Measurements from ENCODE around the gene CHTF8. TPM values are rescaled to one million over a fixed set of nuclear protein-coding genes. Genes with fewer than 3 reads are reported as not detected.

CHTF8 gene
- polyA plus RNA-seq, 1 donor (not counting 4 experiments of a cell fraction or from before 2014, with no cell fraction given), result 96.0 TPM

GRCh38 chr16:69171325-69172084 lies 39.1 kb upstream of the CHTF8 start:
- H3K27ac ChIP-seq (ENCODE audit: control insufficient read depth, insufficient read depth, low read length), result no peak overlapping the region
- peaks cover 3% of the 10 kb centered on the region for H3K9me1 ChIP-seq (ENCODE audit: control insufficient read depth, extremely low read depth, insufficient read depth, low read length)
- no peaks in the 10 kb centered on the region for H3K27me3 ChIP-seq (ENCODE audit: control insufficient read depth, extremely low read depth, insufficient read depth, low read length)
- H3K79me2 ChIP-seq (ENCODE audit: control insufficient read depth, insufficient read depth, low read length), result no peaks in the 10 kb centered on the region
- DNase-seq (ENCODE audit: low read depth, low spot score) (no peak), FAIRE-seq (no peak)
- TF ChIP-seq EZH2 (IDR thresholded peaks at IDR 0.05; ENCODE audit: low read length) (no peak), CTCF (optimal IDR thresholded peaks at IDR 0.05 in 1 of 3, IDR thresholded peaks at IDR 0.05 in 1 of 3, conservative IDR thresholded peaks at IDR 0.05 in 1 of 3; ENCODE audit: extremely low read depth in 1 of 3, insufficient read depth in 2 of 3, low read length in 3 of 3) (no peak)
- H3K36me3 ChIP-seq (ENCODE audit: control insufficient read depth in 2 of 2, extremely low read depth in 1 of 2, insufficient read depth in 2 of 2, low read length in 2 of 2), result peaks cover 13 to 24% of the 10 kb centered on the region in 2 experiments
- H3K9ac ChIP-seq (ENCODE audit: control insufficient read depth, extremely low read depth, insufficient read depth, low read length), result no peak overlapping the region
- H3K4me1 ChIP-seq (ENCODE audit: control insufficient read depth, extremely low read depth, insufficient read depth, low read length), result peaks cover 24% of the 10 kb centered on the region
- H3K4me2 ChIP-seq (ENCODE audit: control insufficient read depth, extremely low read depth, insufficient read depth, low read depth, low read length), result no peak overlapping the region
- H3K9me3 ChIP-seq (ENCODE audit: control insufficient read depth, low read depth, low read length), result no peaks in the 10 kb centered on the region
- dilution Hi-C loops (cut with MboI; ENCODE audit: extremely low pct_ligation_motif_present, low sequenced_read_pairs), result no loop called here
- H3K4me3 ChIP-seq (ENCODE audit: control insufficient read depth in 2 of 3, extremely low read depth in 1 of 3, insufficient read depth in 2 of 3, low read depth in 1 of 3, low read length in 3 of 3), result no peak overlapping the region
- no peak overlapping the region for H2AFZ ChIP-seq (ENCODE audit: control insufficient read depth, low read length)
- H4K20me1 ChIP-seq (ENCODE audit: control insufficient read depth, extremely low read depth, insufficient read depth, low read length), result peaks cover 2% of the 10 kb centered on the region

- no peak overlapping the region for H3K27ac ChIP-seq (ENCODE audit: control insufficient read depth, insufficient read depth, low read length)
- no peaks in the 10 kb centered on the region for H3K9me3 ChIP-seq (ENCODE audit: control insufficient read depth, low read depth, low read length)
- H2AFZ ChIP-seq (ENCODE audit: control insufficient read depth, low read length), result no peak overlapping the region
- FAIRE-seq, result no peak
- H3K79me2 ChIP-seq (ENCODE audit: control insufficient read depth, insufficient read depth, low read length), result no peaks in the 10 kb centered on the region
- H4K20me1 ChIP-seq (ENCODE audit: control insufficient read depth, extremely low read depth, insufficient read depth, low read length), result peaks cover 11% of the 10 kb centered on the region
- no peaks in the 10 kb centered on the region for H3K27me3 ChIP-seq (ENCODE audit: control insufficient read depth, extremely low read depth, insufficient read depth, low read length)
- H3K9ac ChIP-seq (ENCODE audit: control insufficient read depth, extremely low read depth, insufficient read depth, low read length), result no peak overlapping the region
- H3K4me3 ChIP-seq (ENCODE audit: control insufficient read depth in 2 of 3, extremely low read depth in 1 of 3, insufficient read depth in 2 of 3, low read depth in 1 of 3, low read length in 3 of 3), result no peak overlapping the region
- H3K36me3 ChIP-seq (ENCODE audit: control insufficient read depth in 2 of 2, extremely low read depth in 1 of 2, insufficient read depth in 2 of 2, low read length in 2 of 2), result peaks cover 17 to 37% of the 10 kb centered on the region in 2 experiments
- H3K4me1 ChIP-seq (ENCODE audit: control insufficient read depth, extremely low read depth, insufficient read depth, low read length), result peaks cover 33% of the 10 kb centered on the region
- TF ChIP-seq CTCF (optimal IDR thresholded peaks at IDR 0.05 in 1 of 3, IDR thresholded peaks at IDR 0.05 in 1 of 3, conservative IDR thresholded peaks at IDR 0.05 in 1 of 3; ENCODE audit: extremely low read depth in 1 of 3, insufficient read depth in 2 of 3, low read length in 3 of 3) (no peak), EZH2 (IDR thresholded peaks at IDR 0.05; ENCODE audit: low read length) (no peak)
- DNase-seq (ENCODE audit: low read depth, low spot score), result no peak
- peaks cover 4% of the 10 kb centered on the region for H3K9me1 ChIP-seq (ENCODE audit: control insufficient read depth, extremely low read depth, insufficient read depth, low read length)
- H3K4me2 ChIP-seq (ENCODE audit: control insufficient read depth, extremely low read depth, insufficient read depth, low read depth, low read length), result no peak overlapping the region
- dilution Hi-C loops (cut with MboI; ENCODE audit: extremely low pct_ligation_motif_present, low sequenced_read_pairs), result no loop called here
Observed at GRCh38 chr16:69169607-69170352, 37.4 kb upstream of the CHTF8 start.

All from keratinocyte (primary cell).